ENCODE data around the gene EVX1. TPM values are rescaled to one million over a fixed set of nuclear protein-coding genes. Genes with fewer than 3 reads are reported as not detected.

EVX1 gene
- total and polyA plus RNA-seq, 7 experiments from 2014 or later: 0.11 TPM; not detected in 6

- Histone ChIP-seq H3K36me3 (ENCODE audit: control insufficient read depth in 2 of 3, insufficient read depth in 3 of 3, low read length in 3 of 3) (no peaks in the 10 kb centered on the region), H3K9me3 (ENCODE audit: control insufficient read depth in 2 of 3, low read length in 3 of 3) (no peaks in the 10 kb centered on the region), H3K4me1 (ENCODE audit: control insufficient read depth in 2 of 2, insufficient read depth in 2 of 2, low read length in 2 of 2) (peaks cover 0 to 3% of the 10 kb centered on the region in 2 donors), H3K27me3 (ENCODE audit: control insufficient read depth in 2 of 2, insufficient read depth in 2 of 2, low read length in 2 of 2) (peaks cover 0 to 28% of the 10 kb centered on the region in 2 donors), H3K27ac (ENCODE audit: low read depth, low read length) (no peak overlapping the region), H3K4me3 (ENCODE audit: low read length) (no peak overlapping the region)
- peak overlapping the region in 8 of 10 donors; percentile 4 to 64 (median 42) for H3K4me3 Mint-ChIP-seq
- no peak overlapping the region for H3K27ac Mint-ChIP-seq
- DNase-seq: no peak
- peaks cover 76 to 88% (median 83%) of the 10 kb centered on the region in 5 donors for H3K27me3 Mint-ChIP-seq
- ChIA-PET CTCF (no interaction called here), POLR2A (no interaction called here)
- no peak for ATAC-seq
- peaks cover 4 to 48% (median 38%) of the 10 kb centered on the region in 7 donors for H3K4me1 Mint-ChIP-seq
- peaks cover 0 to 2% (median 0%) of the 10 kb centered on the region in 11 donors for H3K9me3 Mint-ChIP-seq
- peaks cover 0 to 3% (median 0%) of the 10 kb centered on the region in 5 donors for H3K36me3 Mint-ChIP-seq
- intact Hi-C loops (cut with micrococcal nuclease): no loop called here
Measured at GRCh38 chr7:27238979-27239386, 3.6 kb upstream of the EVX1 start.

GRCh38 chr7:27239387-27240014 lies 3.1 kb upstream of the EVX1 start:
- no peak for ATAC-seq

GRCh38 chr7:27240015-27240731 lies 2.4 kb upstream of the EVX1 start:
- Mint-ChIP-seq H3K27ac (peak overlapping the region in 1 of 9 donors; percentile 38), H3K27me3 (peaks cover 79 to 88% (median 86%) of the 10 kb centered on the region in 5 donors), H3K4me1 (peaks cover 4 to 57% (median 46%) of the 10 kb centered on the region in 7 donors), H3K9me3 (peaks cover 0 to 2% (median 0%) of the 10 kb centered on the region in 11 donors), H3K36me3 (peaks cover 0 to 3% (median 0%) of the 10 kb centered on the region in 5 donors), H3K4me3 (peak overlapping the region in 8 of 10 donors; percentile 8 to 73 (median 60))
- ATAC-seq (no peak), DNase-seq (no peak)
- peaks cover 0 to 3% of the 10 kb centered on the region in 2 donors for H3K4me1 ChIP-seq (ENCODE audit: control insufficient read depth in 2 of 2, insufficient read depth in 2 of 2, low read length in 2 of 2)
- intact Hi-C loops (cut with micrococcal nuclease): loop anchor here in 1 of 2 donors (2.0 to 5.0 kb wide), 4 partner anchors 38 to 1377 kb away; partner anchors contain the start of gene HOXA13
- ChIA-PET CTCF (no interaction called here), POLR2A (no interaction called here)
- H3K9me3 ChIP-seq (ENCODE audit: control insufficient read depth in 2 of 3, low read length in 3 of 3): no peaks in the 10 kb centered on the region
- H3K27ac ChIP-seq (ENCODE audit: low read depth, low read length): no peak overlapping the region
- peaks cover 0 to 34% of the 10 kb centered on the region in 2 donors for H3K27me3 ChIP-seq (ENCODE audit: control insufficient read depth in 2 of 2, insufficient read depth in 2 of 2, low read length in 2 of 2)
- H3K36me3 ChIP-seq (ENCODE audit: control insufficient read depth in 2 of 3, insufficient read depth in 3 of 3, low read length in 3 of 3): no peaks in the 10 kb centered on the region
- H3K4me3 ChIP-seq (ENCODE audit: low read length): no peak overlapping the region

More at GRCh38 chr7:27239387-27240014, 3.1 kb upstream of the EVX1 start:
- peaks cover 0 to 28% of the 10 kb centered on the region in 2 donors for H3K27me3 ChIP-seq (ENCODE audit: control insufficient read depth in 2 of 2, insufficient read depth in 2 of 2, low read length in 2 of 2)
- DNase-seq: no peak
- H3K4me3 ChIP-seq (ENCODE audit: low read length): no peak overlapping the region
- Mint-ChIP-seq H3K9me3 (peaks cover 0 to 2% (median 0%) of the 10 kb centered on the region in 11 donors), H3K4me3 (peak overlapping the region in 7 of 10 donors; percentile 28 to 73 (median 62)), H3K36me3 (peaks cover 0 to 3% (median 0%) of the 10 kb centered on the region in 5 donors), H3K27me3 (peaks cover 76 to 87% (median 83%) of the 10 kb centered on the region in 5 donors), H3K27ac (peak overlapping the region in 1 of 9 donors; percentile 38), H3K4me1 (peaks cover 4 to 50% (median 42%) of the 10 kb centered on the region in 7 donors)
- POLR2A ChIA-PET: no interaction called here
- H3K36me3 ChIP-seq (ENCODE audit: control insufficient read depth in 2 of 3, insufficient read depth in 3 of 3, low read length in 3 of 3): no peaks in the 10 kb centered on the region
- H3K4me1 ChIP-seq (ENCODE audit: control insufficient read depth in 2 of 2, insufficient read depth in 2 of 2, low read length in 2 of 2): peaks cover 0 to 3% of the 10 kb centered on the region in 2 donors
- intact Hi-C loops (cut with micrococcal nuclease): loop anchor here in 1 of 2 donors (2.0 to 5.0 kb wide), 4 partner anchors 37 to 1377 kb away; partner anchors contain the start of gene HOXA13
- CTCF ChIA-PET: no interaction called here
- no peak overlapping the region for H3K27ac ChIP-seq (ENCODE audit: low read depth, low read length)
- H3K9me3 ChIP-seq (ENCODE audit: control insufficient read depth in 2 of 3, low read length in 3 of 3): no peaks in the 10 kb centered on the region

- no peak overlapping the region for H3K27ac ChIP-seq (ENCODE audit: low read depth, low read length)
- H3K27ac Mint-ChIP-seq: peak overlapping the region in 2 of 9 donors; percentile 20 to 66
- H3K4me3 Mint-ChIP-seq: peak overlapping the region in 5 of 10 donors; percentile 1 to 68 (median 40)
- peaks cover 0 to 2% (median 0%) of the 10 kb centered on the region in 11 donors for H3K9me3 Mint-ChIP-seq
- H3K27me3 Mint-ChIP-seq: peaks cover 71 to 88% (median 83%) of the 10 kb centered on the region in 5 donors
- DNase-seq (no peak), ATAC-seq (no peak)
- peaks cover 0 to 3% (median 0%) of the 10 kb centered on the region in 5 donors for H3K36me3 Mint-ChIP-seq
- H3K4me1 Mint-ChIP-seq: peaks cover 4 to 52% (median 40%) of the 10 kb centered on the region in 7 donors
- ChIA-PET POLR2A (interaction anchor here (0.5 to 0.6 kb wide), 2 partner anchors 98 to 547 kb away, joined by 3 to 6 read pairs; no protein-coding TSS in a partner anchor), CTCF (no interaction called here)
- H3K27me3 ChIP-seq (ENCODE audit: control insufficient read depth in 2 of 2, insufficient read depth in 2 of 2, low read length in 2 of 2): peaks cover 0 to 34% of the 10 kb centered on the region in 2 donors
- H3K36me3 ChIP-seq (ENCODE audit: control insufficient read depth in 2 of 3, insufficient read depth in 3 of 3, low read length in 3 of 3): no peaks in the 10 kb centered on the region
- H3K4me1 ChIP-seq (ENCODE audit: control insufficient read depth in 2 of 2, insufficient read depth in 2 of 2, low read length in 2 of 2): peaks cover 0 to 3% of the 10 kb centered on the region in 2 donors
- H3K4me3 ChIP-seq (ENCODE audit: low read length): no peak overlapping the region
- intact Hi-C loops (cut with micrococcal nuclease): loop anchor here in 1 of 2 donors (2.0 to 5.0 kb wide), 4 partner anchors 39 to 1379 kb away; partner anchors contain the start of gene HOXA13
- H3K9me3 ChIP-seq (ENCODE audit: control insufficient read depth in 2 of 3, low read length in 3 of 3): no peaks in the 10 kb centered on the region
Measured at GRCh38 chr7:27241189-27242056, 1.2 kb upstream of the EVX1 start.

GRCh38 chr7:27242154-27242553 lies 448 bp upstream of the EVX1 start:
- intact Hi-C loops (cut with micrococcal nuclease): loop anchor here in 1 of 2 donors (5.0 kb wide), 3 partner anchors 40 to 150 kb away; partner anchors contain the start of gene HOXA13

More at GRCh38 chr7:27242154-27242553, 448 bp upstream of the EVX1 start:
- ATAC-seq (no peak), DNase-seq (no peak)
- peaks cover 4 to 52% (median 42%) of the 10 kb centered on the region in 7 donors for H3K4me1 Mint-ChIP-seq
- peaks cover 70 to 88% (median 81%) of the 10 kb centered on the region in 5 donors for H3K27me3 Mint-ChIP-seq
- ChIA-PET CTCF (no interaction called here), POLR2A (interaction anchor here (0.5 to 0.6 kb wide), 2 partner anchors 58 to 548 kb away, joined by 3 read pairs; no protein-coding TSS in a partner anchor)
- peak overlapping the region in 5 of 9 donors; percentile 40 to 84 (median 57) for H3K27ac Mint-ChIP-seq
- peaks cover 0 to 2% (median 0%) of the 10 kb centered on the region in 11 donors for H3K9me3 Mint-ChIP-seq
- peak overlapping the region in 9 of 10 donors; percentile 32 to 81 (median 56) for H3K4me3 Mint-ChIP-seq
- H3K27ac ChIP-seq (ENCODE audit: low read depth, low read length): no peak overlapping the region
- H3K36me3 ChIP-seq (ENCODE audit: control insufficient read depth in 2 of 3, insufficient read depth in 3 of 3, low read length in 3 of 3): no peaks in the 10 kb centered on the region
- no peak overlapping the region for H3K4me3 ChIP-seq (ENCODE audit: low read length)
- no peaks in the 10 kb centered on the region for H3K9me3 ChIP-seq (ENCODE audit: control insufficient read depth in 2 of 3, low read length in 3 of 3)
- peaks cover 0 to 3% (median 0%) of the 10 kb centered on the region in 5 donors for H3K36me3 Mint-ChIP-seq
- H3K4me1 ChIP-seq (ENCODE audit: control insufficient read depth in 2 of 2, insufficient read depth in 2 of 2, low read length in 2 of 2): peaks cover 0 to 3% of the 10 kb centered on the region in 2 donors
- peaks cover 0 to 34% of the 10 kb centered on the region in 2 donors for H3K27me3 ChIP-seq (ENCODE audit: control insufficient read depth in 2 of 2, insufficient read depth in 2 of 2, low read length in 2 of 2)
